ENCODE measurements around the gene GOLGA2. TPM values are rescaled to one million over a fixed set of nuclear protein-coding genes. Genes with fewer than 3 reads are reported as not detected.

GOLGA2 gene
- total RNA-seq, 4 donors from 2014 or later, result 71.1 to 130 (median 83.1) TPM

DNA sequence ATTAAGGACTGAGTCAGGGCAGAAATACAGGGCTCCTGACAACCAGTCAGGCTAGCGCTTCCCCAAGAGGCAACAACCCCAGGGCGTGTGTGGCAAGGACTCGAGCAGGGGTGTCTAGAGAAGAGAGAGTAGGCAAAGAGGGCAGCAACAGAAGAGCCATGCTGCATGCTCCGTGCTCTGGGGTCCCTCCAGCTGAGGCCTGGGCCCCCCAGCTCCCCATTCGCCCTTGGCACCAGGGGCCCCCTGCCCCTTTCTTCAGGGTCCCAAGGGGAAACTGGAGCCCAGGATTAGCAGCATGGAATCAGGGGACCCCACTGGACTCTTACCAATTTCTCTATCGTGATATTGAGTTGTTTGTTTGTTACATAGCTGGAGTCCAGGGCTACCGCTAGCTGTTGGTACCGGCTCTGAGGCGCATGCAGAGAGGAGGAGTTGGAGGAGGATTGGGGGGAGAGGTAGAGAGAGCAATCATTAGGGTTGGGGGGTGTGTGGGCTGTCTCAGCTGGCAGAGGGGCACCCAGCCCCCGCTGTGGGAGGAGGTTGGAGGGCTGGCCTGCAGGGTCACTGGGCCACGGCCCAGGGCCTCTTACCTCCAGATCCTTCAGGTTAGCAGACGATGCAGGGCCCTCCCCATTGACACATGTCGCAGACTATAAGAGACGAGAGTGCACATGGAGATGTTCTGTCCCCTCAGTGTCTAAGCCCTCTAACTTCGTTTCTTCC is 8.8 kb downstream of the GOLGA2 start:
- no peak for ATAC-seq
- H3K36me3 ChIP-seq, result peaks cover 0 to 98% of the 10 kb centered on the region in 2 donors
- no peak for TF ChIP-seq EP300 (IDR thresholded peaks at IDR 0.05)
- TF ChIP-seq, protein P1, sequence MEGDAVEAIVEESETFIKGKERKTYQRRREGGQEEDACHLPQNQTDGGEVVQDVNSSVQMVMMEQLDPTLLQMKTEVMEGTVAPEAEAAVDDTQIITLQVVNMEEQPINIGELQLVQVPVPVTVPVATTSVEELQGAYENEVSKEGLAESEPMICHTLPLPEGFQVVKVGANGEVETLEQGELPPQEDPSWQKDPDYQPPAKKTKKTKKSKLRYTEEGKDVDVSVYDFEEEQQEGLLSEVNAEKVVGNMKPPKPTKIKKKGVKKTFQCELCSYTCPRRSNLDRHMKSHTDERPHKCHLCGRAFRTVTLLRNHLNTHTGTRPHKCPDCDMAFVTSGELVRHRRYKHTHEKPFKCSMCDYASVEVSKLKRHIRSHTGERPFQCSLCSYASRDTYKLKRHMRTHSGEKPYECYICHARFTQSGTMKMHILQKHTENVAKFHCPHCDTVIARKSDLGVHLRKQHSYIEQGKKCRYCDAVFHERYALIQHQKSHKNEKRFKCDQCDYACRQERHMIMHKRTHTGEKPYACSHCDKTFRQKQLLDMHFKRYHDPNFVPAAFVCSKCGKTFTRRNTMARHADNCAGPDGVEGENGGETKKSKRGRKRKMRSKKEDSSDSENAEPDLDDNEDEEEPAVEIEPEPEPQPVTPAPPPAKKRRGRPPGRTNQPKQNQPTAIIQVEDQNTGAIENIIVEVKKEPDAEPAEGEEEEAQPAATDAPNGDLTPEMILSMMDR (IDR thresholded peaks at IDR 0.05), result no peak
- no peak for TF ChIP-seq POLR2AphosphoS5 (IDR thresholded peaks at IDR 0.05)
- TF ChIP-seq POLR2A (IDR thresholded peaks at IDR 0.05), result no peak
- peaks cover 0 to 5% (median 0%) of the 10 kb centered on the region in 3 donors for H3K4me1 ChIP-seq
- no peaks in the 10 kb centered on the region for H3K9me3 ChIP-seq
- no peak overlapping the region for H3K4me3 ChIP-seq
- 84 to 92% methylated on average over 6 to 8 of the region's 15 CpGs for whole genome bisulfite sequencing, 2 donors (ENCODE audit: low coverage in 1 of 2)
- no peak overlapping the region for H3K27ac ChIP-seq
- no peaks in the 10 kb centered on the region for H3K27me3 ChIP-seq

DNA sequence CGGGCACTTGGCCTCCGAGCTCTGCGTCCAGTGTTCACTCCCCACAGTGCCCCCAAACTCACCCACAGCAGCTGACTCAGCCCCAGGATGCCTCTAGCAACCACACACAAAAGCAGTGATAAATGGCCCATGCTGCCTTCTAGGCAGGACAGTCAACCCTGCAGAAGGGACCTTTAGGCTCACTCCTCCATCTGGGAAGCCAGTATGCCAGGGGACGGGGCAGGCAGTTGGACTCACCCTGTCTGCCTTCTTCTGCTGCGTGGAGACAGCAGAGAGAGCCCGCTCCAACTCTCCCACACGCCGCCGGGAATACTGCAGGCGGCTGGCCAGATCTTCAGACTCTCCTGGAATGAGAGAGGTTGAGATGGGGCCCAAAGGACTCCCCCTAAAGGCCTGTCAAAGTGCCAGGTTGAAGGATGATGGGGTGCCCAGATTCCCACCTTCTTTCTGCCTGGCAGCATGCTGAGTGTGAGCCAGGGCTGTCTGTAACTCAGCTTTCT is 10.4 kb downstream of the GOLGA2 start:
- TF ChIP-seq POLR2AphosphoS5 (IDR thresholded peaks at IDR 0.05) (no peak), EP300 (IDR thresholded peaks at IDR 0.05) (no peak), POLR2A (IDR thresholded peaks at IDR 0.05) (no peak)
- TF ChIP-seq, protein P1 (IDR thresholded peaks at IDR 0.05), result no peak
- ATAC-seq, result no peak
- no peaks in the 10 kb centered on the region for H3K27me3 ChIP-seq
- no peak overlapping the region for H3K27ac ChIP-seq
- H3K4me3 ChIP-seq, result no peak overlapping the region
- no peaks in the 10 kb centered on the region for H3K4me1 ChIP-seq
- 90% methylated on average over 4 of the region's 10 CpGs; no CpG with 5 or more reads in 1 of the 2 donors for WGBS, 2 donors (ENCODE audit: low coverage in 1 of 2)
- peaks cover 0 to 98% of the 10 kb centered on the region in 2 donors for H3K36me3 ChIP-seq
- H3K9me3 ChIP-seq, result no peaks in the 10 kb centered on the region

DNA sequence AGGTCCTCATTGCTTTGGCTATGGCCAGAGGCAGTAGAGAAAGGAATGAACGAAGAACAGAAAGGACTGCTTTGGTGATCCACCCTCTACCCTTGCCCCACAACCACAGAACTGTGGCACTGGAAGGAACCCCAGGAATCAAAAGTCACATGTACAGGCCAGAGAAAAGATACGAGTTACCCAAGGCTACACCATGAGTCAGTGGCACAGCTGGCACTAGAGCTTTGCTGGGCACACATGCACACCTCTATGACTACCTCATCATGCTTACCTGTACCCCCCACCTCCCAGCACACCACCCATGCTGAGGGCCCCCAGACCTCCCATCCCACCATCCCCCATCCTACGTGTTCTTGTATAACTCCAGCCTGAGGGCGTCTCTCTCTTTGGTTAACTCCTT is 13.1 kb downstream of the GOLGA2 start:
- Histone ChIP-seq H3K4me1 (no peaks in the 10 kb centered on the region), H3K36me3 (peaks cover 0 to 100% of the 10 kb centered on the region in 2 donors), H3K27me3 (no peaks in the 10 kb centered on the region), H3K27ac (no peak overlapping the region), H3K4me3 (no peak overlapping the region), H3K9me3 (no peaks in the 10 kb centered on the region)
- TF ChIP-seq EP300 (IDR thresholded peaks at IDR 0.05), result no peak
- TF ChIP-seq POLR2AphosphoS5 (IDR thresholded peaks at IDR 0.05), result no peak
- TF ChIP-seq, protein P1 (IDR thresholded peaks at IDR 0.05), result no peak
- no peak for TF ChIP-seq POLR2A (IDR thresholded peaks at IDR 0.05)
- no peak for ATAC-seq
- WGBS, 2 donors (ENCODE audit: low coverage in 1 of 2), result 70 to 83% methylated on average over 1 to 4 of the region's 4 CpGs

DNA sequence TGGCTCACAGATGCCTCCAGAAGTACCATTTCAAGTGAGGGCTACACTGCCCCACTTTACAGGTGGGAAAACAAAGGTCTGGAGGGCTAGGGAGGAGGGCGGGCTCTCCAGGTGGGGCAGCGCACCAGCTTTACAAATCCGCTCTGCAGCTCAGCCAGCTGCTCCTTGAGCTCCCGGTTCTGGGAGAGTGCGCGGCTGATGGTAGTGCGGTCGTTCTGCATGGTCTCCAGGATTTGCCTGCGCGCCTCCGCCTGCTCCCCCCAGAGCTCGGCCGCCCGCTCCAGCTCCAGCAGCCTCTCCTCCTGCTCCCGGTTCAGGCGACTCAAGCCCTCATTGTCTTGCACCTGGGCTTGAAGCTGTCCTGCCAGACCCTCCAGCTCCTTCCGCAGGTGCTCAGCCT is 15.5 kb downstream of the GOLGA2 start:
- no peaks in the 10 kb centered on the region for H3K27me3 ChIP-seq
- H3K9me3 ChIP-seq, result no peaks in the 10 kb centered on the region
- ATAC-seq, result no peak
- TF ChIP-seq, protein P1 (IDR thresholded peaks at IDR 0.05), result no peak
- TF ChIP-seq EP300 (IDR thresholded peaks at IDR 0.05) (no peak), POLR2AphosphoS5 (IDR thresholded peaks at IDR 0.05) (no peak), POLR2A (IDR thresholded peaks at IDR 0.05) (no peak)
- no peak overlapping the region for H3K4me3 ChIP-seq
- peaks cover 0 to 94% of the 10 kb centered on the region in 2 donors for H3K36me3 ChIP-seq
- H3K4me1 ChIP-seq, result no peaks in the 10 kb centered on the region
- no CpG with 5 or more reads among the region's 17 CpGs for WGBS, 2 donors (ENCODE audit: low coverage in 1 of 2)
- no peak overlapping the region for H3K27ac ChIP-seq

DNA sequence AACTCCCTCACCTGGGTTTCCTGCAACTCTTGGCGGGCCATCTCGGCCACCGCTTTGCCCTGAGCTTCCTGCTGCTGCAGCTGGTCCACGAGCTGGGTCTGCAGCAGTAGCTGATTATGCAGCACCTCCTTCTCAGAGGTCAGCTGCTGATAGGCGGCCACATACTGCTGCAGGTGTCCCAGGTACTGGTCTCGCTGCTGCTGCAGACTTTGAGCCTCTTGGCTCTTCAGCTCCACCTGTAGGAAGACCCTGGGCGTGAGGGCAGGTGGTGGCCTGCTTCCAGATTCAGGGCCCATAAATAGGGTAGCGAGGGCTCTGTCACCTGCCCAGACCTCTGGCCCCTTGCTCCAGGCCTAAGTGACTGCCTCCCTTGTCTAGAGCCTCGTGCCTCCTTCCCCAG is 16.7 kb downstream of the GOLGA2 start:
- Histone ChIP-seq H3K9me3 (no peaks in the 10 kb centered on the region), H3K4me3 (no peak overlapping the region), H3K27ac (no peak overlapping the region), H3K4me1 (no peaks in the 10 kb centered on the region), H3K36me3 (peaks cover 0 to 82% of the 10 kb centered on the region in 2 donors), H3K27me3 (no peaks in the 10 kb centered on the region)
- TF ChIP-seq POLR2AphosphoS5 (IDR thresholded peaks at IDR 0.05), result no peak
- TF ChIP-seq, protein P1 (IDR thresholded peaks at IDR 0.05), result no peak
- TF ChIP-seq POLR2A (IDR thresholded peaks at IDR 0.05), result no peak
- no peak for TF ChIP-seq EP300 (IDR thresholded peaks at IDR 0.05)
- ATAC-seq, result no peak
- 75 to 79% methylated on average over 2 to 3 of the region's 9 CpGs for WGBS, 2 donors (ENCODE audit: low coverage in 1 of 2)

All from gastroesophageal sphincter (tissue), 4 donors.